ENCODE results near the gene PTGES2. TPM values are rescaled to one million over a fixed set of nuclear protein-coding genes. Genes with fewer than 3 reads are reported as not detected.
A peak's percentile ranks its signal among the peaks of the same experiment; 100 is the strongest.
"Not testable (repeated sequence)": the region's sequence is repeated elsewhere in the genome, so short reads cannot be mapped to it uniquely, and the experiment has no call there.

Gene PTGES2
- total RNA-seq, 1 experiment from 2014 or later: 76.8 TPM

DNA sequence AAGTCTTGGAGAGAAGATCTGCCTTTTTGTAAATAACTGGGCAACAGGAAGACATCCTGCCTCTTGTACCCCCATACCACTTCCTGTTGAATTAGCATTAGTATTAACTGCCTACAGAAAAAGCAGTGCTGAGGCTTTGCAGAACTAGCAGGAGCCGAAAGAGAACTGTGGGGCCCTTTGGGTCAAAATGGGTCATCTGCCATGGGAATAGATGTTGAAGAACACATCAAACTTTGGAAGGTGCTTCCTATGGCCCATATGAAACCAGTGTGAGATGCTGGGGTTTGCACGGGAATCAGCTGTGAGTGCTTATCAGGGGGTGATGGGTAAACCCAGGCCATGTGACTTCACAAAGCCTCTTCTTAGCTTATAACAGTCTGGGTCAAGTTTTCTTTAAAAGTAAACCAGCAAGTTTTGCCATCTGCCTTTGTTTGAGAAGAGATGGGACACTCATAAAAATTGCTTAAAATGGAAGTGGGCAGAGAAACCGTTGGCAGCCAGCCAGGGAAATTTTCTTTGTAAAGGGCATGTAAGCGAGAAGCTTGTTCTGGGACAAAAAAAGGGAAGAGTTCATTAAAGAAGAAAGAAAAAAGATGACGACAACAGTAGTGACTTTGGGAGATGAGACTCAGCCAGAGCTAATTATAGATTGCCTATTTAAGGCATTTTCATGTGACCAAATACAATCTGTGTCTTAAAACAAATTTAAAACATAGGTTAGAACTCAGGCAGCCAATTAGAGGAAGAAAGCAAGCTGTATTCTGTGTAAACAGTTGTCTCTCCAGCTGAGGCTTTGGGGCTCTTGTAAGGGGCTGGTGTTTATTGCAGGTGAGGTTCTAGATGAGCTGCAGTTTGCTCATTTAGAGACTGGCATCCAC, 55.1 kb downstream of the PTGES2 start:
- DNase-seq (ENCODE audit: low read depth, low spot score) (no peak), ATAC-seq (no peak)
- Histone ChIP-seq H3K27me3 (ENCODE audit: control insufficient read depth, insufficient read depth, low read length) (no peaks in the 10 kb centered on the region), H3K27ac (ENCODE audit: low read length) (peak overlapping the region; percentile 59; the same call in 1 of the 2 replicates), H3K4me1 (ENCODE audit: control insufficient read depth, insufficient read depth, low read length) (peaks cover 14% of the 10 kb centered on the region), H3K9me3 (ENCODE audit: control insufficient read depth, insufficient read depth, low read depth, low read length) (no peaks in the 10 kb centered on the region), H3K36me3 (ENCODE audit: control insufficient read depth, insufficient read depth, low read length) (no peaks in the 10 kb centered on the region), H3K4me3 (ENCODE audit: low read depth in 2 of 2, low read length in 2 of 2) (no peak overlapping the region)
- intact Hi-C loops (cut with micrococcal nuclease; ENCODE audit: unreplicated experiment): no loop called here
- no peak for TF ChIP-seq POLR2AphosphoS5 (IDR thresholded peaks at IDR 0.05; ENCODE audit: low read depth, low read length)
- TF ChIP-seq, protein P1, sequence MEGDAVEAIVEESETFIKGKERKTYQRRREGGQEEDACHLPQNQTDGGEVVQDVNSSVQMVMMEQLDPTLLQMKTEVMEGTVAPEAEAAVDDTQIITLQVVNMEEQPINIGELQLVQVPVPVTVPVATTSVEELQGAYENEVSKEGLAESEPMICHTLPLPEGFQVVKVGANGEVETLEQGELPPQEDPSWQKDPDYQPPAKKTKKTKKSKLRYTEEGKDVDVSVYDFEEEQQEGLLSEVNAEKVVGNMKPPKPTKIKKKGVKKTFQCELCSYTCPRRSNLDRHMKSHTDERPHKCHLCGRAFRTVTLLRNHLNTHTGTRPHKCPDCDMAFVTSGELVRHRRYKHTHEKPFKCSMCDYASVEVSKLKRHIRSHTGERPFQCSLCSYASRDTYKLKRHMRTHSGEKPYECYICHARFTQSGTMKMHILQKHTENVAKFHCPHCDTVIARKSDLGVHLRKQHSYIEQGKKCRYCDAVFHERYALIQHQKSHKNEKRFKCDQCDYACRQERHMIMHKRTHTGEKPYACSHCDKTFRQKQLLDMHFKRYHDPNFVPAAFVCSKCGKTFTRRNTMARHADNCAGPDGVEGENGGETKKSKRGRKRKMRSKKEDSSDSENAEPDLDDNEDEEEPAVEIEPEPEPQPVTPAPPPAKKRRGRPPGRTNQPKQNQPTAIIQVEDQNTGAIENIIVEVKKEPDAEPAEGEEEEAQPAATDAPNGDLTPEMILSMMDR (IDR thresholded peaks at IDR 0.05): no peak
- TF ChIP-seq SIN3A (IDR thresholded peaks at IDR 0.05; ENCODE audit: borderline replicate concordance, insufficient read depth, low read depth, low read length): no peak
- TF ChIP-seq TCF7L2 (IDR thresholded peaks at IDR 0.05; ENCODE audit: low read depth, low read length): no peak
- TF ChIP-seq, protein P2, sequence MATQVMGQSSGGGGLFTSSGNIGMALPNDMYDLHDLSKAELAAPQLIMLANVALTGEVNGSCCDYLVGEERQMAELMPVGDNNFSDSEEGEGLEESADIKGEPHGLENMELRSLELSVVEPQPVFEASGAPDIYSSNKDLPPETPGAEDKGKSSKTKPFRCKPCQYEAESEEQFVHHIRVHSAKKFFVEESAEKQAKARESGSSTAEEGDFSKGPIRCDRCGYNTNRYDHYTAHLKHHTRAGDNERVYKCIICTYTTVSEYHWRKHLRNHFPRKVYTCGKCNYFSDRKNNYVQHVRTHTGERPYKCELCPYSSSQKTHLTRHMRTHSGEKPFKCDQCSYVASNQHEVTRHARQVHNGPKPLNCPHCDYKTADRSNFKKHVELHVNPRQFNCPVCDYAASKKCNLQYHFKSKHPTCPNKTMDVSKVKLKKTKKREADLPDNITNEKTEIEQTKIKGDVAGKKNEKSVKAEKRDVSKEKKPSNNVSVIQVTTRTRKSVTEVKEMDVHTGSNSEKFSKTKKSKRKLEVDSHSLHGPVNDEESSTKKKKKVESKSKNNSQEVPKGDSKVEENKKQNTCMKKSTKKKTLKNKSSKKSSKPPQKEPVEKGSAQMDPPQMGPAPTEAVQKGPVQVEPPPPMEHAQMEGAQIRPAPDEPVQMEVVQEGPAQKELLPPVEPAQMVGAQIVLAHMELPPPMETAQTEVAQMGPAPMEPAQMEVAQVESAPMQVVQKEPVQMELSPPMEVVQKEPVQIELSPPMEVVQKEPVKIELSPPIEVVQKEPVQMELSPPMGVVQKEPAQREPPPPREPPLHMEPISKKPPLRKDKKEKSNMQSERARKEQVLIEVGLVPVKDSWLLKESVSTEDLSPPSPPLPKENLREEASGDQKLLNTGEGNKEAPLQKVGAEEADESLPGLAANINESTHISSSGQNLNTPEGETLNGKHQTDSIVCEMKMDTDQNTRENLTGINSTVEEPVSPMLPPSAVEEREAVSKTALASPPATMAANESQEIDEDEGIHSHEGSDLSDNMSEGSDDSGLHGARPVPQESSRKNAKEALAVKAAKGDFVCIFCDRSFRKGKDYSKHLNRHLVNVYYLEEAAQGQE (IDR thresholded peaks at IDR 0.05; ENCODE audit: insufficient read depth in 1 of 2, low read depth in 2 of 2, low read length in 1 of 2): no peak
- CTCF ChIA-PET: no interaction called here
- TSS peak; percentile 43 for BruUV-seq (replicated peaks)
- POLR2A ChIA-PET: interaction anchor here (0.5 kb wide), 1 partner anchor 11 kb away, joined by 13 read pairs; no protein-coding TSS in a partner anchor
- in situ Hi-C loops (cut with HindIII; ENCODE audit: low pct_unique_long_range_greater_than_20kb, low sequenced_read_pairs): no loop called here

DNA sequence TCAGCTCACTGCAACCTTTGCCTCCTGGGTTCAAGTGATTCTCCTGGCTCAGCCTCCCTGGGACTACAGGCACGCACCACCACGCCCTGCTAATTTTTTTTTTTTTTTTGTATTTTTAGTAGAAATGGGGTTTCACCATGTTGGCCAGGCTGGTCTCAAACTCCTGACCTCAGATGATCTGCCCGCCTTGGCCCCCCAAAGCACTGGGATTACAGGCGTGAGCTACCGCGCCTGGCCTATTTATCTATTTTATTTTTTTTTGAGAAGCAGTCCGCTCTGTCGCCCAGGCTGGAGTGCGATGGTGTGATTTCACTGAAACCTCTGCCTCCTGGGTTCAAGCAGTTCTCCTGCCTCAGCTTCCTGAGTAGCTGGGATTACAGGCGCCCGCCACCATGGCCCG, 56.1 kb downstream of the PTGES2 start:
- BruUV-seq (replicated peaks); in situ Hi-C loops (cut with HindIII; ENCODE audit: low pct_unique_long_range_greater_than_20kb, low sequenced_read_pairs); H3K4me3 ChIP-seq (ENCODE audit: low read depth in 2 of 2, low read length in 2 of 2); H3K27ac ChIP-seq (ENCODE audit: low read length); ATAC-seq; H3K9me3 ChIP-seq (ENCODE audit: control insufficient read depth, insufficient read depth, low read depth, low read length); intact Hi-C loops (cut with micrococcal nuclease; ENCODE audit: unreplicated experiment); H3K36me3 ChIP-seq (ENCODE audit: control insufficient read depth, insufficient read depth, low read length); CTCF ChIA-PET; DNase-seq (ENCODE audit: low read depth, low spot score); H3K27me3 ChIP-seq (ENCODE audit: control insufficient read depth, insufficient read depth, low read length); POLR2A ChIA-PET: not testable (repeated sequence)
- peaks cover 14% of the 10 kb centered on the region for H3K4me1 ChIP-seq (ENCODE audit: control insufficient read depth, insufficient read depth, low read length)

DNA sequence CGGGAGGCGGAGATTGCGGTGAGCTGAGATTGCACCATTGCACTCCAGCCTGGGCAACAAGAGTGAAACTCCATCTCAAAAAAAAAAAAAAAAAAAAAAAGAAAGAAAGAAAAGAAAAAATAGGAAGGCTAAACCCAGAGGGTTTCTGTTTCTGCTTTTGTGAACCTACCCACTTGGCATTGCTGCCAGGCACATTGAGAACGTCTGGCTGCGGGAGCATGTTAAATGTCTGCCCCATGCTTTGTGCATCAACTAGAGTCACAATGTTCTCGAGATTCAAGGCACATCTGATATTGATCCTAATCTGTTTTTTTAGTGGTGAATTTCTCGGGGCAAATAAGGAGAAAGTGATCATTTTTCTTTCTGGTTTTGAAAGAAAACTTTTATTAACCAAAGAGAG, 56.7 kb downstream of the PTGES2 start:
- 0 out of 2 replicates have a peak overlapping the region, but pooled peaks have one; percentile 29 for H3K27ac ChIP-seq (ENCODE audit: low read length)
- H3K4me1 ChIP-seq (ENCODE audit: control insufficient read depth, insufficient read depth, low read length): peaks cover 19% of the 10 kb centered on the region
- BruUV-seq (replicated peaks): no TSS peak
- intact Hi-C loops (cut with micrococcal nuclease; ENCODE audit: unreplicated experiment): no loop called here
- DNase-seq (ENCODE audit: low read depth, low spot score): no peak
- ChIA-PET CTCF (no interaction called here), POLR2A (no interaction called here)
- H3K9me3 ChIP-seq (ENCODE audit: control insufficient read depth, insufficient read depth, low read depth, low read length): no peaks in the 10 kb centered on the region
- no peaks in the 10 kb centered on the region for H3K36me3 ChIP-seq (ENCODE audit: control insufficient read depth, insufficient read depth, low read length)
- no peak overlapping the region for H3K4me3 ChIP-seq (ENCODE audit: low read depth in 2 of 2, low read length in 2 of 2)
- TF ChIP-seq POLR2AphosphoS5 (IDR thresholded peaks at IDR 0.05; ENCODE audit: low read depth, low read length) (no peak), TCF7L2 (IDR thresholded peaks at IDR 0.05; ENCODE audit: low read depth, low read length) (no peak), SIN3A (IDR thresholded peaks at IDR 0.05; ENCODE audit: borderline replicate concordance, insufficient read depth, low read depth, low read length) (no peak)
- TF ChIP-seq, protein P1 (IDR thresholded peaks at IDR 0.05): no peak
- TF ChIP-seq, protein P2 (IDR thresholded peaks at IDR 0.05; ENCODE audit: insufficient read depth in 1 of 2, low read depth in 2 of 2, low read length in 1 of 2): no peak
- ATAC-seq: no peak
- in situ Hi-C loops (cut with HindIII; ENCODE audit: low pct_unique_long_range_greater_than_20kb, low sequenced_read_pairs): no loop called here
- H3K27me3 ChIP-seq (ENCODE audit: control insufficient read depth, insufficient read depth, low read length): no peaks in the 10 kb centered on the region
